Lower leg skin (tissue), 3 donors: ENCODE results near the gene KCNMB2.

ENCODE experiments used
- POLR2A ChIP-seq, 2 donors: fragments of 450-650 bp; IDR thresholded peaks; one replicate each; pipeline ENCODE4 v1.6.1; 2016 to 2017; ENCODE audit warnings: antibody characterized with exemption in 2 of 2, mild to moderate bottlenecking in 1 of 2, moderate library complexity in 1 of 2
- TF ChIP-seq, protein P1 (sequence below), 3 donors: fragments of 450-650 bp; IDR thresholded peaks; one replicate each; pipeline ENCODE4 v1.5.1; 2016; ENCODE audit warnings: antibody characterized with exemption in 3 of 3, mild to moderate bottlenecking in 3 of 3, moderate library complexity in 2 of 3

DNA sequence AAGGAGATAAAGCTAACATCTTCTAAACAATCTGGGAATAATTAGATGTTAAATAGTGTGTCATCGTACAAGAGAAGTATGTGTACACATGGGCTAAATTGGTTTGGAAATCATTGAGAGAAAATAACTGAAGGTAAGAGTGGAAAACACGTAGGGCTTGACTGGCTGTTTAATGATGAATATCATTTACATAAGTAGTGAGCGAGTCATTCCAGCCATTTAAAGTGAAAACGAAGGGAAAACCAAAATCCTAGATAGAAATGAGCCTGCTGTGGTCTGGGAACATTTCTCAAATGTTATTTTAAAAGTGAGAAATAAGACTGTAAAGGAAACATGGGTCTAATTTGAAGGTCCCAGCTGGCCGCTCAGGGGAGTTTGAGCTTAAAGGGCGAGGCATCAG, 41.9 kb upstream of the KCNMB2 start:
- TF ChIP-seq, protein P1, sequence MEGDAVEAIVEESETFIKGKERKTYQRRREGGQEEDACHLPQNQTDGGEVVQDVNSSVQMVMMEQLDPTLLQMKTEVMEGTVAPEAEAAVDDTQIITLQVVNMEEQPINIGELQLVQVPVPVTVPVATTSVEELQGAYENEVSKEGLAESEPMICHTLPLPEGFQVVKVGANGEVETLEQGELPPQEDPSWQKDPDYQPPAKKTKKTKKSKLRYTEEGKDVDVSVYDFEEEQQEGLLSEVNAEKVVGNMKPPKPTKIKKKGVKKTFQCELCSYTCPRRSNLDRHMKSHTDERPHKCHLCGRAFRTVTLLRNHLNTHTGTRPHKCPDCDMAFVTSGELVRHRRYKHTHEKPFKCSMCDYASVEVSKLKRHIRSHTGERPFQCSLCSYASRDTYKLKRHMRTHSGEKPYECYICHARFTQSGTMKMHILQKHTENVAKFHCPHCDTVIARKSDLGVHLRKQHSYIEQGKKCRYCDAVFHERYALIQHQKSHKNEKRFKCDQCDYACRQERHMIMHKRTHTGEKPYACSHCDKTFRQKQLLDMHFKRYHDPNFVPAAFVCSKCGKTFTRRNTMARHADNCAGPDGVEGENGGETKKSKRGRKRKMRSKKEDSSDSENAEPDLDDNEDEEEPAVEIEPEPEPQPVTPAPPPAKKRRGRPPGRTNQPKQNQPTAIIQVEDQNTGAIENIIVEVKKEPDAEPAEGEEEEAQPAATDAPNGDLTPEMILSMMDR (IDR thresholded peaks at IDR 0.05), result no peak
- TF ChIP-seq POLR2A (IDR thresholded peaks at IDR 0.05), result no peak
